Activated T-helper 1 cell treated with anti-CD3 and anti-CD28 coated beads, Interleukin-12 subunit alpha, Interleukin-12 subunit beta, Interleukin-2, Interleukin-4 antibody, amounts not matched to agents 30 ng/mL and 10 ng/mL and 1 ng/mL, durations not matched to agents 14 hours and 24 hours and 36 hours (primary cell): Measurements from ENCODE around the gene FBXO24. TPM values are rescaled to one million over a fixed set of nuclear protein-coding genes. Genes with fewer than 3 reads are reported as not detected.

Experiments used
- DNase-seq: peaks from one replicate; pipeline ENCODE4 v3.0.0; 2021; ENCODE audit warnings: low spot score
- H3K27ac Mint-ChIP-seq: one replicate; pipeline ENCODE4 v1.8.0; 2021; ENCODE audit warnings: mild to moderate bottlenecking, mixed read lengths
- H3K27me3 Mint-ChIP-seq: one replicate; pipeline ENCODE4 v1.8.0; 2022; ENCODE audit warnings: mild to moderate bottlenecking, moderate library complexity, mixed read lengths; ENCODE audit not compliant: insufficient read depth
- H3K36me3 Mint-ChIP-seq: one replicate; pipeline ENCODE4 v1.8.0; 2021; ENCODE audit warnings: low read depth, mixed read lengths
- H3K4me1 Mint-ChIP-seq: one replicate; pipeline ENCODE4 v1.8.0; 2021; ENCODE audit warnings: low read depth, mixed read lengths
- H3K4me3 Mint-ChIP-seq: one replicate; pipeline ENCODE4 v1.8.0; 2021; ENCODE audit warnings: mild to moderate bottlenecking, moderate library complexity, mixed read lengths
- H3K9me3 Mint-ChIP-seq: one replicate; pipeline ENCODE4 v1.8.0; 2021; ENCODE audit warnings: mixed read lengths
- intact Hi-C: fragments of 100-400 bp; cut with micrococcal nuclease; formaldehyde crosslinking; loops from one replicate; pipeline ENCODE4 v1.15.1; 2024
- total RNA-seq: library from RNA; stranded (reverse); gene quantifications from 2 replicates; pipeline ENCODE4 v1.2.3, GENCODE V29; 2022

FBXO24 gene
- total RNA-seq, 1 donor from 2014 or later = 0.41 TPM

GRCh38 chr7:100572281-100572948 lies 13.7 kb upstream of the FBXO24 start:
- Mint-ChIP-seq H3K4me3 (no peak overlapping the region), H3K36me3 (peaks cover 6% of the 10 kb centered on the region), H3K9me3 (no peaks in the 10 kb centered on the region), H3K27me3 (peaks cover 7% of the 10 kb centered on the region), H3K4me1 (peaks cover 24% of the 10 kb centered on the region), H3K27ac (no peak overlapping the region)
- intact Hi-C loops = no loop called here
- no peak for DNase-seq

- intact Hi-C loops = no loop called here
- Mint-ChIP-seq H3K9me3 (no peaks in the 10 kb centered on the region), H3K27me3 (peaks cover 7% of the 10 kb centered on the region), H3K4me3 (no peak overlapping the region), H3K27ac (no peak overlapping the region), H3K4me1 (peaks cover 17% of the 10 kb centered on the region), H3K36me3 (peaks cover 6% of the 10 kb centered on the region)
- DNase-seq = no peak
These were observed 13.0 kb upstream of the FBXO24 start for GRCh38 chr7:100572949-100573675.

- Mint-ChIP-seq H3K27ac (no peak within 1 kb of the TSS), H3K27me3 (peaks cover 7% of the 10 kb centered on the region)
These were observed 12.3 kb upstream of the FBXO24 start, which contains the start of gene SAP25 for GRCh38 chr7:100573691-100574361. Gene SAP25 (minus strand): TSS chr7:100573900. CDS start chr7:100573742, 158 bp downstream.

GRCh38 chr7:100574362-100575205 lies 11.5 kb upstream of the FBXO24 start:
- H3K4me1 Mint-ChIP-seq = peaks cover 5% of the 10 kb centered on the region
- peaks cover 4% of the 10 kb centered on the region for H3K27me3 Mint-ChIP-seq
- no peaks in the 10 kb centered on the region for H3K9me3 Mint-ChIP-seq
- intact Hi-C loops = no loop called here
- H3K27ac Mint-ChIP-seq = no peak overlapping the region
- H3K36me3 Mint-ChIP-seq = peaks cover 10% of the 10 kb centered on the region
- no peak for DNase-seq
- no peak overlapping the region for H3K4me3 Mint-ChIP-seq

More at GRCh38 chr7:100573691-100574361, 12.3 kb upstream of the FBXO24 start, which contains the start of gene SAP25:
- Mint-ChIP-seq H3K36me3 (peaks cover 7% of the 10 kb centered on the region), H3K9me3 (no peaks in the 10 kb centered on the region), H3K4me3 (no peak within 1 kb of the TSS), H3K4me1 (peaks cover 12% of the 10 kb centered on the region)
- intact Hi-C loops = no loop called here
- DNase-seq = no peak

- Mint-ChIP-seq H3K4me1 (peaks cover 5% of the 10 kb centered on the region), H3K9me3 (no peaks in the 10 kb centered on the region), H3K36me3 (peaks cover 10% of the 10 kb centered on the region), H3K27ac (no peak overlapping the region), H3K27me3 (peaks cover 4% of the 10 kb centered on the region), H3K4me3 (no peak overlapping the region)
- intact Hi-C loops = no loop called here
- no peak for DNase-seq
These were observed 10.9 kb upstream of the FBXO24 start for GRCh38 chr7:100575206-100575631.

- peaks cover 10% of the 10 kb centered on the region for H3K36me3 Mint-ChIP-seq
- H3K4me3 Mint-ChIP-seq = no peak overlapping the region
- intact Hi-C loops = no loop called here
- peaks cover 5% of the 10 kb centered on the region for H3K4me1 Mint-ChIP-seq
- DNase-seq = no peak
- no peak overlapping the region for H3K27ac Mint-ChIP-seq
- no peaks in the 10 kb centered on the region for H3K27me3 Mint-ChIP-seq
- H3K9me3 Mint-ChIP-seq = no peaks in the 10 kb centered on the region
These were observed 10.3 kb upstream of the FBXO24 start for GRCh38 chr7:100575746-100576383.

GRCh38 chr7:100576384-100576993 lies 9.6 kb upstream of the FBXO24 start:
- H3K4me1 Mint-ChIP-seq = peaks cover 5% of the 10 kb centered on the region
- no peak overlapping the region for H3K27ac Mint-ChIP-seq
- DNase-seq = no peak
- peaks cover 10% of the 10 kb centered on the region for H3K36me3 Mint-ChIP-seq
- no peaks in the 10 kb centered on the region for H3K9me3 Mint-ChIP-seq
- intact Hi-C loops = no loop called here
- no peaks in the 10 kb centered on the region for H3K27me3 Mint-ChIP-seq
- no peak overlapping the region for H3K4me3 Mint-ChIP-seq

GRCh38 chr7:100577103-100577502 lies 9.0 kb upstream of the FBXO24 start:
- H3K9me3 Mint-ChIP-seq = no peaks in the 10 kb centered on the region
- no peaks in the 10 kb centered on the region for H3K27me3 Mint-ChIP-seq
- no peak overlapping the region for H3K27ac Mint-ChIP-seq
- intact Hi-C loops = no loop called here
- H3K36me3 Mint-ChIP-seq = peaks cover 10% of the 10 kb centered on the region
- no peak for DNase-seq
- peaks cover under 1% of the 10 kb centered on the region for H3K4me1 Mint-ChIP-seq
- H3K4me3 Mint-ChIP-seq = no peak overlapping the region

- Mint-ChIP-seq H3K4me1 (no peaks in the 10 kb centered on the region), H3K9me3 (no peaks in the 10 kb centered on the region), H3K27me3 (no peaks in the 10 kb centered on the region), H3K4me3 (no peak overlapping the region), H3K27ac (no peak overlapping the region), H3K36me3 (peaks cover 10% of the 10 kb centered on the region)
- intact Hi-C loops = no loop called here
- no peak for DNase-seq
These were observed 8.6 kb upstream of the FBXO24 start for GRCh38 chr7:100577507-100577906.

- intact Hi-C loops = no loop called here
- H3K27ac Mint-ChIP-seq = no peak overlapping the region
- H3K4me1 Mint-ChIP-seq = peaks cover 5% of the 10 kb centered on the region
- H3K27me3 Mint-ChIP-seq = no peaks in the 10 kb centered on the region
- peaks cover 10% of the 10 kb centered on the region for H3K36me3 Mint-ChIP-seq
- no peak for DNase-seq
- no peak overlapping the region for H3K4me3 Mint-ChIP-seq
- no peaks in the 10 kb centered on the region for H3K9me3 Mint-ChIP-seq
These were observed 7.6 kb upstream of the FBXO24 start for GRCh38 chr7:100578246-100579183.
